ENCODE data around the gene BAIAP3. TPM values are rescaled to one million over a fixed set of nuclear protein-coding genes. Genes with fewer than 3 reads are reported as not detected.

The BAIAP3 gene
- total RNA-seq, 2 experiments from 2014 or later: 0.24 to 0.63 TPM

DNA sequence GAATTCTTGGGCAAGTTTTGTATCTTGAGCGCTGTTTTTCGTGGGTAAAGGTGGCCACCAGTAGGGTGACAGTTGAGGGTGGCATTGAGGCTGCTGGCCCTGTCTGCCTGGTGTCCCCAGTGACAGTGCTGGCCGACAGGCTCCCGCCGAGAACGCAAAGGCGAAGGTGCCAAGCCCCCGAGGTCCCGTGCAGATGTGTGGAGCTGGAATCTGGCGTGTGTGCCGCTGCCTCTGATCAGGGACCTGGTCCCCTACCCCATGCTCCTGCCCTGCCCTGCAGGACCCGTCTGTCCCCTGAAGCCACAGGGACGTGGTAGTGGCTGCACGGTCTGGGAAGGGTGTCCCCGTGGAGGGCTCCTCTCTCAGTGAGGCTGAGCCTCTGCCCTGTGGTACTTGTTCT is 20.5 kb upstream of the BAIAP3 start:
- DNase-seq (no peak), ATAC-seq (no peak)
- Mint-ChIP-seq H3K27me3 (ENCODE audit: low read depth) (no peaks in the 10 kb centered on the region), H3K4me3 (peak overlapping the region; percentile 22), H3K9me3 (ENCODE audit: insufficient read depth) (no peaks in the 10 kb centered on the region), H3K36me3 (ENCODE audit: low read depth) (peaks cover 47% of the 10 kb centered on the region), H3K27ac (no peak overlapping the region), H3K4me1 (ENCODE audit: low read depth) (peaks cover 37% of the 10 kb centered on the region)
- ChIA-PET POLR2A (interaction anchor here (1.0 kb wide), 1 partner anchor 20 kb away, joined by 3 read pairs; the partner anchor contains the start of gene BAIAP3), CTCF (no interaction called here)

DNA sequence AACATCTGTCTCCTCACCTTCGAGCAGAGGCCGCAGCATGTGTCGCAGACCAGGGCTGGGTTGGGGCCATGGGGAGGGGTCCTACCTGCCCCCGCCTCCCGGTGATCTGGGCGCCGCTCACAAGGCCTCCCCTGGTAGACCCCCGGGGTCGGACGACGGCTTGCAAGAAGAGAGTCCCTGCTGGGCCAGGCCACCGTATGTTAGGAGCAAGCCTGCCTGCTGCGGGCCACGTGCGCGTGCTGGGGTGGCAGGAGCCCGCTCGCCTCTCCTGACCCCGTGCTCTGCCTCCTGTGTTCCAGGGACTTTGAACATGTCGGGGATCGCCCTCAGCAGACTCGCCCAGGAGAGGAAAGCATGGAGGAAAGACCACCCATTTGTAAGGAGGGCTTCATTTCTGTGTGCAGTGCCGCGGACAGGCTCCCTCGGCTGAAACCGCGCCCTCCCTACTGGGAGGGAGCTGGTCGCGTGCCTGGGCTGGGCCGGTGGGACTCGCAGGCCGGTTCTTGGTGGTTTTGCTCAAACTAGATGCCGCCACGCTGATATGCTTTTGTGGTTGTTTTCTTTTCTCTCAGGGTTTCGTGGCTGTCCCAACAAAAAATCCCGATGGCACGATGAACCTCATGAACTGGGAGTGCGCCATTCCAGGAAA is 19.6 kb upstream of the BAIAP3 start:
- H3K27me3 Mint-ChIP-seq (ENCODE audit: low read depth): no peaks in the 10 kb centered on the region
- H3K36me3 Mint-ChIP-seq (ENCODE audit: low read depth): peaks cover 54% of the 10 kb centered on the region
- no peak for DNase-seq
- no peak overlapping the region for H3K4me3 Mint-ChIP-seq
- no peak for ATAC-seq
- H3K4me1 Mint-ChIP-seq (ENCODE audit: low read depth): peaks cover 32% of the 10 kb centered on the region
- CTCF ChIA-PET: no interaction called here
- no peak overlapping the region for H3K27ac Mint-ChIP-seq
- POLR2A ChIA-PET: no interaction called here
- H3K9me3 Mint-ChIP-seq (ENCODE audit: insufficient read depth): no peaks in the 10 kb centered on the region

DNA sequence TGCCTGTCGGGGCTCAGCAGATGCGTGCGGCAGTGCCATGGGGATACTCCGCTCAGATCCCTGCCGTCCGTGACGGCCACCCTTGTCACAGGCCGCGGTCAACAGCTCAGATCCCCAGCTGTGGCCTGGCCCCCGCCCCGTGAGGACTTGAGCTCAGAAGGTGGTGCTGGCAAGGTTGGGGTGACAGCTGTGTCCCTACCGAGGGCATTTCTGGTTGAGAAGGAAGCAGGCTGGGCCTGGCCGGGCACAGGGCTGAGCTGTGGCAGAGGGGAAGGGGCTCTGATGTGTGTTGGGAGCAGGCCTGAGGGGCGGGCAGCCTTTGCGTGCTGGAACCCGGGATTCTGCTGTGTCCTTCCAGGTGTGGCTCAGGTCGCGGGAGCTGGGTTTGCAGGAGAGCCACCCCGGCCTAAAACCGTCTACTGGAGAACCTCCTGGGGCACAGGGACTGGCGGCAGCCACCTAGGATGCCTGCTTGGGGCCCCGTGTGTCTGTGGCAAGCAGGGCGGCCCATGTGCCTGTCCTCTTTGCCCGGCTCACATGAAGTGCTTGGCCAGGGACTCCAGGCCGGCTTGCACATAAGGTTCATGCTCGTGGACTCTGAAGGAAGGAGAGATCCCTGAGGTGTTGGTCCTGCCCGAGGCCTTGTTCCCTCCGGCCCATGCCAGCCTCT is 18.9 kb upstream of the BAIAP3 start:
- Mint-ChIP-seq H3K27me3 (ENCODE audit: low read depth) (no peaks in the 10 kb centered on the region), H3K27ac (no peak overlapping the region), H3K36me3 (ENCODE audit: low read depth) (peaks cover 58% of the 10 kb centered on the region), H3K4me1 (ENCODE audit: low read depth) (peaks cover 32% of the 10 kb centered on the region), H3K4me3 (no peak overlapping the region), H3K9me3 (ENCODE audit: insufficient read depth) (no peaks in the 10 kb centered on the region)
- ATAC-seq (no peak), DNase-seq (no peak)
- POLR2A ChIA-PET: no interaction called here
- CTCF ChIA-PET: no interaction called here

DNA sequence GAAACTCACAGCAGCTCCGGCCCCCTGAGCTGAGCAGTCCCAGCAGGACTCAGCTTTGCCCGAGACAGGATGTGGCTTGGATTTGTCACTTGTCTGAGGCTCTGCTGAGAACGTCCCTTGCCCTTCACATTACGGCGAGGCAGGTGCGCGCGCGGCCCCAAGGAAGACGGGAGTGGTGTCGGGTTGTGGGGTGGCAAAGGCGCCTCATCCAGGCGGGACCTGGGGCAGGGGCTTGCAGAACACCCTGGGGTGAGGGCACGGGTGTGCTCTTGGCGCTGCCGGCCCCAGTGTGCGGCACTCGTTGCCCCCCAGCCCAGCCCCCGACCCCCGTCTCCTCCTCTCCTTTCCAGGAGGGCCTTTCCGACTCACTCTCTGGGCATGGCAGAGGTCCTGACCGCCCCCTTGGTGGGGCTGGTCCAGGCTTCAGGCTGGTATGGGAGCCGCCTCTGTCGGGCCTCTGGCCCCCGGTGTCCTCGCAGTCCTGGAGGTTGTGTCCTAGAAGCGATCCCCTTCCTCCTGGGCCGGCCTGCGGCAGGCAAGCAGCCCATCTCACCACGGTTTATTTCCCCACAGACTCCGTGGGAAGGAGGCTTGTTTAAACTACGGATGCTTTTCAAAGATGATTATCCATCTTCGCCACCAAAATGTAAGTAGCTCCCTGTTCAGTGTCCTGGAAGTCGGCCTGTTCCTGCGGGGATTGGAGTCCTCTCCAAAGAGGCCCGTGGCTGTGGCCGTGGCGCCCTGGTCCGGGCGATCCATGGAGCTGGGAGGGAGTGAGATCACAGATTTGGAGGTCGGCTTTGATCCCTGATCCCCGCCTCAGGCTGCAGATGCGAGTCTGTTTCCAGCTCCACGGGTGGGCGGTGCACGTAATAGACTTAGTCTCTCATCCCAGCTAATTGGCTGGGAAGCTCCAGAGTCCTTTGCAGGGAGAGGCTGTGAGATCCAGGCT is 18.1 kb upstream of the BAIAP3 start:
- no peak for DNase-seq
- Mint-ChIP-seq H3K9me3 (ENCODE audit: insufficient read depth) (no peaks in the 10 kb centered on the region), H3K4me1 (ENCODE audit: low read depth) (peaks cover 34% of the 10 kb centered on the region), H3K4me3 (no peak overlapping the region), H3K27me3 (ENCODE audit: low read depth) (no peaks in the 10 kb centered on the region), H3K36me3 (ENCODE audit: low read depth) (peaks cover 62% of the 10 kb centered on the region), H3K27ac (no peak overlapping the region)
- ChIA-PET POLR2A (no interaction called here), CTCF (no interaction called here)
- no peak for ATAC-seq

DNA sequence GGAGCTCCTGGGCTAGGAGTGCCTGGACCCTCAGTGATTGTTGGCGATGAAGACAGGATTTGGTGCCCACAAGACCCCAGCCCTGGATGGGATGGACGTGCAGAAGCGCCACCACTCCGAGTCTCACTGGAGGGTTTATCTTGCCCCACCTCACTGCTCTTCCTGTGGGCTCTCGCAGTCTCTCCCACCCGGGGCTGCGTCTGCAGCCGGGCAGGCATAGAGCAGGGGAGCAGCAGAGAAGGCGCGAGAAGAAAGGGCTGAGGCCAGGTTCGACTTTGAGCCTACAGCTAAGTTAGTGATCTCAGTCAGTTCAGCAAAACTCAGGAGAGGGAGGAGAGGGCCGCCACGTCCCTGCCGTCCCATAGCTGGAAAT is 17.4 kb upstream of the BAIAP3 start:
- ATAC-seq: no peak
- H3K27ac Mint-ChIP-seq: peak overlapping the region; percentile 34
- H3K4me1 Mint-ChIP-seq (ENCODE audit: low read depth): peaks cover 27% of the 10 kb centered on the region
- peaks cover 61% of the 10 kb centered on the region for H3K36me3 Mint-ChIP-seq (ENCODE audit: low read depth)
- CTCF ChIA-PET: no interaction called here
- no peaks in the 10 kb centered on the region for H3K9me3 Mint-ChIP-seq (ENCODE audit: insufficient read depth)
- DNase-seq: no peak
- H3K27me3 Mint-ChIP-seq (ENCODE audit: low read depth): no peaks in the 10 kb centered on the region
- no peak overlapping the region for H3K4me3 Mint-ChIP-seq
- POLR2A ChIA-PET: no interaction called here

DNA sequence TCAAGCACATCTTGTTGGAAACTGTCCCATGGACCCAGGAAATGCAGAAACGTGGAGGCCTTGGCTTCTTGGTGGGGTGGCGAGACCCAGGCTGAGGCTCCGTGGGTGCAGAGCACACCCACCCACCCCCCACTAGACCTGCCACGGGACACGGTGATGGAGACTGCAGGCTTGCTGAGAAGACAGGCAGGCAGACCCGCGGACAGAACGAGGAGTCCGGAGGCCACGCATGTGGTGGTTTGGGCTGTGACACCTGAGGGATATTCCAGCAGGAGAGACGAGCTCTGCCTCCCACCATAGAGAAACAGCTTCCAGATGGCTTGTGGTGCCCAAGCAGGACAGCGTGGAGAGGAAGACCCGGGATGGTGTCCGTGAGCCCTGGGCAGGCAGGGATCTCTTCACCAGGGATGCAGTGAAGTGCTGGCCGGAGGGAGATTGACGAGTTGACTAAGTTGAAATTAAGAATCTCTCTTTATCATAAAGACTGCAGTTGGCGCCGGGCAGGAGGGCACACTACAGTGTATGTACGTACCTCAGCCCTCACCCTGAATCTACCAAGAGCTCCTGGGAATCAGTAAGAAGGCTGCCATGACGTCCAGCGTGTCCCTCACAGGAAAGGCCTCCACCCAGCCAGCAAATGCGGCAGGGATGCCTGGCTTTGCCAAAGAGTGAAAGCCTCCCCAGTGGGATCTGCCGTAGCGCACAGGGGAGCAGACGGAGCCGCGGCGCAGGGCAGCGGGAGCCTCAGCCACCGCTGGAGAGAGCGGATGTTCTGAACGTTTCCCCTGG is 15.8 kb upstream of the BAIAP3 start:
- DNase-seq: no peak
- CTCF ChIA-PET: no interaction called here
- Mint-ChIP-seq H3K27me3 (ENCODE audit: low read depth) (no peaks in the 10 kb centered on the region), H3K4me3 (no peak overlapping the region), H3K36me3 (ENCODE audit: low read depth) (peaks cover 67% of the 10 kb centered on the region), H3K9me3 (ENCODE audit: insufficient read depth) (no peaks in the 10 kb centered on the region), H3K27ac (no peak overlapping the region), H3K4me1 (ENCODE audit: low read depth) (peaks cover 13% of the 10 kb centered on the region)
- no peak for ATAC-seq
- POLR2A ChIA-PET: no interaction called here

DNA sequence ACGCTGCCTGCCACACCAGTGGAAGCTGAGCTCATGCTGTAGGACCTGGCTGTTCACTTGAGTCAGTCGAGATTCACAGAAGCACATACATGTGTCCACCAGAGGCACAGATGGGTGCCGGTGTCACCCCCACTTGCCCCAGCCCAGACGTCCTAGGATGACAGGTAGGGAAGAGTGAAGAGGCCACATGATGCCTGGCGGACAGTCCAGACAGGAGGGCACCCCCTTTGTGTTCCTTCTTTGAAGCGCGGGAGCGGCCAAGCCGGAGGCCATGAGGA is 15.2 kb upstream of the BAIAP3 start:
- ATAC-seq: no peak
- peaks cover 8% of the 10 kb centered on the region for H3K4me1 Mint-ChIP-seq (ENCODE audit: low read depth)
- POLR2A ChIA-PET: no interaction called here
- H3K27me3 Mint-ChIP-seq (ENCODE audit: low read depth): no peaks in the 10 kb centered on the region
- DNase-seq: no peak
- no peak overlapping the region for H3K27ac Mint-ChIP-seq
- H3K4me3 Mint-ChIP-seq: no peak overlapping the region
- peaks cover 63% of the 10 kb centered on the region for H3K36me3 Mint-ChIP-seq (ENCODE audit: low read depth)
- no peaks in the 10 kb centered on the region for H3K9me3 Mint-ChIP-seq (ENCODE audit: insufficient read depth)
- CTCF ChIA-PET: no interaction called here

DNA sequence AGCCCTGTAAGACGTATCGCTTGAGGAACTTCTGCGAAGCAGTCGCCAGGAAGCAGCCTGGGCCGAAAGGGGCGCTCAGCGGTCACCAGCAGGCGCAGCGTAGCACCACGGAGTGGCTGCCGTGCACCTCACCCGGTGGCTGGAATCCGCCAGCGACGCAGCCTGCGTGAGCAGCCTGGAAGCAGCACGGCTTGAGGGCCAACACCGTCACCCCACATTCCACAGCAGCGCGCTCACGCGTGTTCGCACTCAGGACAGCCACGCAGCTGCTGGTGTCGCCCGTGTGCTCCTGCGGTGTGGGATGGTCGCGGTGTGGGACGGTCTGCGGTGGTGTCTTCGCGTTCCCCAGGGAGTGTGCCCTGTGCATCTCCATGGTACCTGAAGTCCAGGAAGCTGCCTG is 14.4 kb upstream of the BAIAP3 start:
- CTCF ChIA-PET: no interaction called here
- Mint-ChIP-seq H3K27me3 (ENCODE audit: low read depth) (no peaks in the 10 kb centered on the region), H3K4me3 (no peak overlapping the region), H3K9me3 (ENCODE audit: insufficient read depth) (no peaks in the 10 kb centered on the region), H3K4me1 (ENCODE audit: low read depth) (peaks cover 7% of the 10 kb centered on the region), H3K36me3 (ENCODE audit: low read depth) (peaks cover 68% of the 10 kb centered on the region), H3K27ac (no peak overlapping the region)
- ATAC-seq: no peak
- POLR2A ChIA-PET: interaction anchor here (0.7 kb wide), 1 partner anchor 23 kb away, joined by 3 read pairs; no protein-coding TSS in a partner anchor
- DNase-seq: no peak

DNA sequence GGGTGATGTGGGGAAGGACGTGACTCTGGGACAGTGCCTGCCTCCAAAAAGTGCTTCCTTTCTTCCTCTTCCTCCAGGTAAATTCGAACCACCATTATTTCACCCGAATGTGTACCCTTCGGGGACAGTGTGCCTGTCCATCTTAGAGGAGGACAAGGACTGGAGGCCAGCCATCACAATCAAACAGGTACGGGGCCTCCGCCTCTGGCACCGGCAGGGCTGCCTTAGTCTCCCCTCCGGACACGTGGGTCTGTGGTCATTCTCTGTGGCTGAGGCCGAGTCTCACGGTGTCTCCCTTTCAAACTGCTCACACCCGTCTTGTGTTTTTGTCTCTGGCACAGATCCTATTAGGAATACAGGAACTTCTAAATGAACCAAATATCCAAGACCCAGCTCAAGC is 13.3 kb upstream of the BAIAP3 start:
- POLR2A ChIA-PET: no interaction called here
- CTCF ChIA-PET: no interaction called here
- Mint-ChIP-seq H3K4me1 (ENCODE audit: low read depth) (peaks cover 2% of the 10 kb centered on the region), H3K4me3 (no peak overlapping the region), H3K27me3 (ENCODE audit: low read depth) (no peaks in the 10 kb centered on the region), H3K9me3 (ENCODE audit: insufficient read depth) (no peaks in the 10 kb centered on the region), H3K36me3 (ENCODE audit: low read depth) (peaks cover 67% of the 10 kb centered on the region), H3K27ac (no peak overlapping the region)
- DNase-seq: no peak
- ATAC-seq: no peak

DNA sequence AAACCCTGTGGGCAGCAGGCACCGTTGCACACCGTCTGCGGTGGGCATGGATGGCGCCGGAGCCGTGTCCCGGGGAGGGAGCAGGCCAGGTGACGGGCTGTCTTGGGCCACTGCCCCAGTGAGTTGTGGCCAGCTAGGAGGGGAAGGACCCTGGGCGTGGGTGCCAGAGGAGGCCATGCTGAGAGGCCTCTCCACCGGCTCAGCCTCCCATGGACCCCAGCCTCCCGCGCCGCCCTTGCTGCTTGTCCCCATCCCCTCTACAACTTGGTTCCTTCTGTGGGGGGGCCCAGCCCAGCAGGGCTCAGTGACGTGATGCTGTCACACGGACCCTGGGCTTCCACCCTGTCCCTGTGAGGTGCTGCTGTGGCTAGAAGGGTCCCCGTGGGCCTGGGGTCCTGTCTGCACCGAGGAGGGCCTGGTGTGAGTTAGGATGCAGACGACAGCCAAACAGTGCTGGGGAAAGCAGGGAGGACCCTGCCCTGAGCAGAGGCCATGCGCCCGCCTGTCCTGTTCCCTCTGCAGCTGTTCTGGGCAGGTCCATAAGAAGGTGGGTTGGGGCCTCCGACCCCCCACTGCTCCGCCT is 12.7 kb upstream of the BAIAP3 start:
- Mint-ChIP-seq H3K4me1 (ENCODE audit: low read depth) (peaks cover 2% of the 10 kb centered on the region), H3K36me3 (ENCODE audit: low read depth) (peaks cover 67% of the 10 kb centered on the region), H3K27me3 (ENCODE audit: low read depth) (no peaks in the 10 kb centered on the region), H3K27ac (no peak overlapping the region), H3K4me3 (no peak overlapping the region), H3K9me3 (ENCODE audit: insufficient read depth) (no peaks in the 10 kb centered on the region)
- DNase-seq: no peak
- no peak for ATAC-seq
- POLR2A ChIA-PET: no interaction called here
- CTCF ChIA-PET: no interaction called here

DNA sequence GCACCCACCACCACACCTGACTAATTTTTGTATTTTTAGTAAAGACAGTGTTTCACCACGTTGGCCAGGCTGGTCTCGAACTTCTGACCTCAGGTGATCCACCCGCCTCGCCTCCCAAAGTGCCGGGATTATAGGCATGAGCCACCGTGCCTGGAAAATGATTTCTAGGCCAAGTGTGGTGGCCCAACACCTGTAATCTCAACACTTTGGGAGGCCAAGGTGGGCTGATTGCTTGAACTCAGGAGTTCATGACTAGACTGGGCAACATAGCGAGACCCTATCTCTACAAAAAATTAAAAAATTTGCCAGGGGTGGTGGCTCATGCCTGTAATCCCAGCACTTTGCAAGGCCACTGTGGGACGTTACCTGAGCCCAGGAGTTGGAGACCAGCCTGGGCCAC is 11.0 kb upstream of the BAIAP3 start:
- ATAC-seq (no peak), DNase-seq (no peak)
- Mint-ChIP-seq H3K9me3 (ENCODE audit: insufficient read depth) (no peaks in the 10 kb centered on the region), H3K27ac (no peak overlapping the region), H3K36me3 (ENCODE audit: low read depth) (peaks cover 55% of the 10 kb centered on the region), H3K4me1 (ENCODE audit: low read depth) (peaks cover 2% of the 10 kb centered on the region), H3K4me3 (no peak overlapping the region), H3K27me3 (ENCODE audit: low read depth) (no peaks in the 10 kb centered on the region)
- CTCF ChIA-PET: no interaction called here
- POLR2A ChIA-PET: no interaction called here
